Activated CD8-positive, alpha-beta T cell treated with anti-CD3 and anti-CD28 coated beads for 36 hours (primary cell): ENCODE results near the gene BCAS1. TPM values are rescaled to one million over a fixed set of nuclear protein-coding genes. Genes with fewer than 3 reads are reported as not detected.

Experiments
- ATAC-seq: fragments of 200-7000 bp; cut with Tn5 transposase; one replicate; pipeline ENCODE4 v1.10.0; 2021; ENCODE audit warnings: mild to moderate bottlenecking, moderate library complexity
- CTCF ChIA-PET: fragments of 350-600 bp; sonication (Branson Sonifier 250); formaldehyde crosslinking; loops from one replicate; lab custom pipeline; 2021; ENCODE audit warnings: antibody characterized with exemption; lab: Charles Lee
- POLR2A ChIA-PET: fragments of 350-600 bp; sonication (Branson Sonifier 250); formaldehyde crosslinking; loops from one replicate; lab custom pipeline; 2021; ENCODE audit warnings: antibody characterized with exemption; lab: Charles Lee
- DNase-seq: peaks from one replicate; pipeline ENCODE4 v3.0.0-alpha.2; 2020
- H3K27ac Mint-ChIP-seq: one replicate; pipeline ENCODE4 v1.8.0; 2021; ENCODE audit warnings: mild to moderate bottlenecking, mixed read lengths
- H3K27me3 Mint-ChIP-seq: one replicate; pipeline ENCODE4 v1.8.0; 2021; ENCODE audit warnings: mixed read lengths
- H3K36me3 Mint-ChIP-seq: one replicate; pipeline ENCODE4 v1.8.0; 2021; ENCODE audit warnings: low read depth, mixed read lengths
- H3K4me1 Mint-ChIP-seq: one replicate; pipeline ENCODE4 v1.8.0; 2021; ENCODE audit warnings: low read depth, mixed read lengths
- H3K4me3 Mint-ChIP-seq: one replicate; pipeline ENCODE4 v1.8.0; 2021; ENCODE audit warnings: mild to moderate bottlenecking, moderate library complexity, mixed read lengths
- H3K9me3 Mint-ChIP-seq: one replicate; pipeline ENCODE4 v1.8.0; 2021; ENCODE audit warnings: mixed read lengths
- intact Hi-C: fragments of 100-400 bp; cut with micrococcal nuclease; formaldehyde crosslinking; loops from one replicate; pipeline ENCODE4 v1.10.0; 2022
- total RNA-seq, 2 experiments: library from RNA; stranded (reverse); gene quantifications; one replicate each; pipeline ENCODE4 v1.2.3, GENCODE V29; 2021
- TF ChIP-seq, protein P1 (sequence below): fragments of 200-600 bp; IDR thresholded peaks from one replicate; pipeline ENCODE4 v1.8.0; 2022; ENCODE audit warnings: antibody characterized with exemption, mild to moderate bottlenecking

The BCAS1 gene
- total RNA-seq, 2 experiments from 2014 or later: 0.09 TPM; not detected in 1

DNA sequence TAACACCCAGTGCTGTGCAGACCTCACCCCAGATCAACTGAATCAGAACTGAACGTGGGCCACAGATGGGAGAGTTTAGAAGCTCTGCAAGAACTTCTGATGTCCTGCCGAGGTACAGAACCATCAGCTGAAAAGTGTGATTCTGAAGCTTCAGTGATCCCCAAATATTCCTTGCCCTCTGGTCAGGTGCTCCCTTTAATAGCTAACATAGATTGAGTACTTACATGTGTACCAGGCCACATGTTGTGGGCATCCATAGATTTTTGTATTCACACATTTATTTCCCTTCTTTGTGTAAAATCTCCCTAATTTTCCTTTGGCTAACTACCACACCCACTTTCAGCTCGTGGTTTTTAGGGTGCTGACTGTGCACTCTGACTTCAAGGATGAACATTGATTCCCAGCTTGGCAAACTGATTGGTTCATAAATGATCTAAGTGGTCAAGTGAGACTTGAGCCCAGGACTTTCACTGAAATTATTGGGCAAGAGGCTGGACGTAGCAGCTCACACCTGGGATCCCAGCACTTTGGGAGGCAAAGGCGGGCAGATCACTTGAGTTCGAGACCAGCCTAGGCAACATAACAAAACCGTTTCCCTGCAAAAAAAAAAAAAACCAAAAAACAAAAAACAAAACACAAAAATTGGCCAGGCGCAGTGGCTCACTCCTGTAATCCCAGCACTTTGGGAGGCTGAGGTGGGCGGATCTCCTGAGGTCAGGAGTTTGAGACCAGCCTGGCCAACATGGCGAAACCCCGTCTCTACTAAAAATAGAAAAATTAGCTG, 162.2 kb downstream of the BCAS1 start:
- POLR2A ChIA-PET: interaction anchor here (0.7 kb wide), 1 partner anchor 31 kb away, joined by 3 read pairs; no protein-coding TSS in a partner anchor
- H3K27ac Mint-ChIP-seq: no peak overlapping the region
- TF ChIP-seq, protein P1, sequence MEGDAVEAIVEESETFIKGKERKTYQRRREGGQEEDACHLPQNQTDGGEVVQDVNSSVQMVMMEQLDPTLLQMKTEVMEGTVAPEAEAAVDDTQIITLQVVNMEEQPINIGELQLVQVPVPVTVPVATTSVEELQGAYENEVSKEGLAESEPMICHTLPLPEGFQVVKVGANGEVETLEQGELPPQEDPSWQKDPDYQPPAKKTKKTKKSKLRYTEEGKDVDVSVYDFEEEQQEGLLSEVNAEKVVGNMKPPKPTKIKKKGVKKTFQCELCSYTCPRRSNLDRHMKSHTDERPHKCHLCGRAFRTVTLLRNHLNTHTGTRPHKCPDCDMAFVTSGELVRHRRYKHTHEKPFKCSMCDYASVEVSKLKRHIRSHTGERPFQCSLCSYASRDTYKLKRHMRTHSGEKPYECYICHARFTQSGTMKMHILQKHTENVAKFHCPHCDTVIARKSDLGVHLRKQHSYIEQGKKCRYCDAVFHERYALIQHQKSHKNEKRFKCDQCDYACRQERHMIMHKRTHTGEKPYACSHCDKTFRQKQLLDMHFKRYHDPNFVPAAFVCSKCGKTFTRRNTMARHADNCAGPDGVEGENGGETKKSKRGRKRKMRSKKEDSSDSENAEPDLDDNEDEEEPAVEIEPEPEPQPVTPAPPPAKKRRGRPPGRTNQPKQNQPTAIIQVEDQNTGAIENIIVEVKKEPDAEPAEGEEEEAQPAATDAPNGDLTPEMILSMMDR: no peak

DNA sequence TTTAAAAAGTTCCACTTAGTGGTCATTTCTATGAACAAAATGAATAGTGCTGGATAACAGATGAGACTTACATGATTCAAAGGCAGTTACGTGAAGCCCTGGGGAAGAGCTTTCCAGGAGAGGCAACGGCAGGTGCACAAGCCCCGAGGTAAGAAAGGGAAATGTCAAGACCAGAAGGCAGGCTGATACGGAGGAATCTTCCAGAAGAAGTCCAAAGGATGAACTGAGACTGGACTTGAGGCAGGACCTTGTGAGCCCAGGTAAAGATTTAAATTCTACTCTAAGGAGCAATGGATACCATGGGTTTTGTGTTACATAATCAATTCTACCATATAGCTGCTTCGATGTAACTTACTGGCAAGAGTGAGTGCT, 164.6 kb downstream of the BCAS1 start:
- no peak overlapping the region for H3K4me3 Mint-ChIP-seq
- H3K27ac Mint-ChIP-seq: no peak overlapping the region
- H3K9me3 Mint-ChIP-seq: no peaks in the 10 kb centered on the region
- no peaks in the 10 kb centered on the region for H3K27me3 Mint-ChIP-seq
- H3K36me3 Mint-ChIP-seq: no peaks in the 10 kb centered on the region
- H3K4me1 Mint-ChIP-seq: peaks cover 44% of the 10 kb centered on the region
- intact Hi-C loops: no loop called here
- DNase-seq (no peak), ATAC-seq (no peak)
- TF ChIP-seq, protein P1: no peak
- ChIA-PET CTCF (interaction anchor here (1.5 kb wide), 1 partner anchor 11 kb away, joined by 5 read pairs; no protein-coding TSS in a partner anchor), POLR2A (interaction anchor here (0.6 to 1.0 kb wide), 2 partner anchors 10 to 278 kb away, joined by 3 to 4 read pairs; no protein-coding TSS in a partner anchor)

More for the DNA sequence above, 162.2 kb downstream of the BCAS1 start:
- no peaks in the 10 kb centered on the region for H3K36me3 Mint-ChIP-seq
- CTCF ChIA-PET: interaction anchor here (1.4 to 1.7 kb wide), 3 partner anchors 8 to 27 kb away, joined by 3 to 7 read pairs (median 4); no protein-coding TSS in a partner anchor
- H3K4me1 Mint-ChIP-seq: peaks cover 29% of the 10 kb centered on the region
- intact Hi-C loops: no loop called here
- H3K4me3 Mint-ChIP-seq: no peak overlapping the region
- H3K9me3 Mint-ChIP-seq: no peaks in the 10 kb centered on the region
- ATAC-seq (no peak), DNase-seq (no peak)
- H3K27me3 Mint-ChIP-seq: no peaks in the 10 kb centered on the region

DNA sequence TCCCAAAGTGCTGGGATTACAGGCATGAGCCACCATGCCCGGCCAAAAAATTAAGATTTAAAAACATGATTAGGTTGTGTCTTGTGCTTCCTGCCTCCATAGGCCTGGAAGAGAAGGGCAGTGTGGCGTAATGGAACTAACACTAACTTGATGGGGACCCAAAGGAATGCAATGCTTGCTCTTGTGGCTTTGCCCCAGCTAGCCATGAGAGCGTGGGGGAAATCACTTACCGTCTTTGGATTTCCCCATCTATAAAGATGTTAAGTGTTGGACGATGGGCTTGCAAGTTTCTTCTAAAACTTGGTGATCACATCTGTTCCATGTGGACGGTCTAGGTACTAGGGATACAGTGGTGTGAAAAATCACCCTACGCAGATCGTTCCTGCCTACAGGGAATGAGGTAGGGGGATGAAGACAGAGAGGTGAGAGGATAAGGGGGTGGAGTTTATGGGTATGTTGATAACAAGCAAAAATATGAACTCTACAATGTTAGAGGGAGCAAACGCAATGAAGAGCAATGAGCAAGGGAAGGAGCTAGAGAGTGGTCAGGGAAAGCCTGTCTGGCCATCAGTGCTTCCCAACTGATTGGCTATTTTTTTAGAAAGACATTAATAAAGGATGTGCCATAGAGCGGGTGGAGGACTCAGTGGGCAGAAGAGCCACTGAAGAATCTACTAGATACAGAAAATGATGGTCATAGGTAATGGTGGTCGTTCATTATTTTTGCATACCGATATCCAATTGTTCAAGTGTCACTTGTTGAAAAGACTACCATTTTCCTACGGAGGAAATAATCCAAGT, 165.2 kb downstream of the BCAS1 start:
- POLR2A ChIA-PET: interaction anchor here (0.5 to 1.0 kb wide), 2 partner anchors 10 to 348 kb away, joined by 4 read pairs; no protein-coding TSS in a partner anchor
- no peak for DNase-seq
- Mint-ChIP-seq H3K4me3 (no peak overlapping the region), H3K36me3 (no peaks in the 10 kb centered on the region), H3K4me1 (peaks cover 50% of the 10 kb centered on the region), H3K27ac (no peak overlapping the region), H3K9me3 (no peaks in the 10 kb centered on the region), H3K27me3 (no peaks in the 10 kb centered on the region)
- CTCF ChIA-PET: interaction anchor here (1.5 kb wide), 1 partner anchor 11 kb away, joined by 5 read pairs; no protein-coding TSS in a partner anchor
- intact Hi-C loops: no loop called here
- TF ChIP-seq, protein P1: no peak
- no peak for ATAC-seq

DNA sequence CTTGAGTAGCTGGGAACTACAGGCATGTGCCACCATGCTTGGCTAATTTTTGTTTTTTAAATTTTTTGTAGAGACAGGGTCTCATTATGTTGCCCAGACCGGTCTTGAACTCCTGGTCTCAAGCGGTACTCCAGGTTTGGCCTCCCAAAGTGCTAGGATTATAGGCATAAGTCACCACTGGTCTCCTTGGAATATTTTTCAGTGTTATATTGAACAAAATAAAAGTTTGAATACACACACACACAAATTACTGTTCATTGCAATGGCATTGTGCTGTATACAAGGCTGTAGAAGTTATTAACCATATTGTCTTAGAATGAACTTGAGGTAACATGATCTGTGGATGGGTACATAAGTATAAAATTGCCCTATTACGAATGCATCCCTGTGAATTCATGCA, 166.1 kb downstream of the BCAS1 start:
- Mint-ChIP-seq H3K4me3 (no peak overlapping the region), H3K27me3 (no peaks in the 10 kb centered on the region), H3K9me3 (no peaks in the 10 kb centered on the region), H3K36me3 (no peaks in the 10 kb centered on the region), H3K27ac (no peak overlapping the region), H3K4me1 (peaks cover 60% of the 10 kb centered on the region)
- ChIA-PET CTCF (interaction anchor here (0.7 to 6.9 kb wide), 2 partner anchors 11 to 38 kb away, joined by 3 to 61 read pairs; no protein-coding TSS in a partner anchor), POLR2A (interaction anchor here (0.6 kb wide), 2 partner anchors 32 to 169 kb away, joined by 3 read pairs; no protein-coding TSS in a partner anchor)
- ATAC-seq (no peak), DNase-seq (no peak)
- TF ChIP-seq, protein P1: no peak
- intact Hi-C loops: no loop called here
